Activated CD8-positive, alpha-beta memory T cell treated with anti-CD3 and anti-CD28 coated beads for 4 hours (primary cell): ENCODE results near the gene KLK7.

Source experiments
- DNase-seq, 2 donors: peaks; one replicate each; pipeline ENCODE4 v3.0.0-alpha.2; 2020; ENCODE audit warnings: low read depth in 2 of 2

The KLK7 gene

DNA sequence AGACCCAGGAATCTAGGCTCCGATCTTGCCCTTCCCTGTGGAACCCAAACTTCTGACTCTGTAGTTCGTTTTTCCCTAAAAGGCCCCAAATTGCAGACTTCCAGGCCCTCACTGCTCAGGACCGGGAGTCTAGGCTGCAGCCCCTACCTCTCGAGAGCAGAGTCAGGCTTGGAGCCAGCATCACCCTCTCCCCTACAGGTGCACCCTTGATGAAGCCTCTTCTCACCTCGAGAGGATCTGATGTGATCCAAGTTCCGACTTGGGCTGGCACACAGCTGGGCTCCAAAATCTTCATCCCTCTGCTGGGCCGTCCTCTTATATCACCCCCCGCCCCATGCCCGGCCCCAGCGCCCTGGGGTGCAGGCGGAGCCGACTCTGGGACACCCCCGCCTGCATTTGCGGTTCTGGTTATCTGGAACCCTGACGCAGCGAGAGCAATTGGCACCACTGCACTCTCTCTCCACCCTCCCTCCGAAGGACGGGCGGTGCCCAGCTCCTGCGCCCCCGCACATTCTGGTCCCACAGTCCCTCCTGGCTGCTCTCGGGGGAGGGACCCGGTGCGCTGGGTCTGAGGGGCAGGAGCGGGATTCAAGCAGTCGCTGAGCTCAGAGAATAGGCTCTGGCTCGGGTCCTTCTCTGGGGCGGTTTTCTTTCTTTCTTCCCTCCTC, at the start of gene KLK7:
Gene KLK7, minus strand, starts transcription at position 293 of the 668 bp plus-strand sequence. CDS start 1,518 bp downstream, outside the sequence.
- DNase-seq, result no peak

DNA sequence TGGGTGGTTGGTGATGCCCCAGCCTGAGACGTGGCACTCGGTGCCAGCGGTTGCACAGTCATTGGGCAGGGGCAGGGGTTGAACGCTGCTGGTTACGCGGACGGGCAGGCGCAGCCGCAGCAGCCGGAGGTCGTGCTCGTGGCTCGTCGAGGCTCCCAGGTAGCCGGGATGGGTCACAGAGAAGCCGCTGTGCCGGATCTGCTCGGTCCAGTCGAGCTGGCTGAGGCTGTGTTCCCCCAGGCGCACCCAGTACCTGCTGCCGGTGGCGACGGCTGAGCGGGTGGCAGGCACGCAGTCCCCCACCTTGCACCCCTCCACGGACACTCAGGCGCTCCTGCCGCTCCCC, 48.1 kb upstream of the KLK7 start:
- DNase-seq, result no peak

DNA sequence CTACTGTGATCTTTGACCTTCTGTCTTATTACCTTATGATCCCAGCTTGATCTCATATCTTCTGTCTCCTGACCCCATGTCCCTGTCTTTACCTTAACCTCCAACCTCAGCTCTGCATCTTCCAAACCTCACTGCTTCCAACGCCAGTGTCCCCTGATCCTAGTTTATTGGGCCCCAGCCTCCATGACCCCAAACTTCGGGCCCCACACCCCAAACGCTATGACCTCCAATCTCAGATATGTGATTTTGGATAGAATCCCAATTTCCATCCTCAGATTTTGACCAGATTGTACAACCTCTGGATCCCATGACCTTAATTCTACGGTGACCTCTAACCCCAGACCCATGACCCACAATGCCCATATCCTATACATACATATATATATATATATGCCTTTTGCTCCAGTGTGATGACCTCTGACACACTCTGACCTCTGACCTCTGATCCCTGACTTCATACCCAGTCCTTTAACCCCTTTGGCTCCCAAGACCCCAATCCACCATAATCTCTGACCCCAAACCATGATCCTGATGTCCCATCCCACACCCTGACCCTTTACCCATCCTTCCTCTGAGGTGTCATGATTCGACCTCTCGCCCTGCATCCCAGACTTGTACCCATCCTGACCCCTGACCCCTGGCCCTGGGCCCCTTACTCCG, 47.6 kb upstream of the KLK7 start:
- no peak for DNase-seq

DNA sequence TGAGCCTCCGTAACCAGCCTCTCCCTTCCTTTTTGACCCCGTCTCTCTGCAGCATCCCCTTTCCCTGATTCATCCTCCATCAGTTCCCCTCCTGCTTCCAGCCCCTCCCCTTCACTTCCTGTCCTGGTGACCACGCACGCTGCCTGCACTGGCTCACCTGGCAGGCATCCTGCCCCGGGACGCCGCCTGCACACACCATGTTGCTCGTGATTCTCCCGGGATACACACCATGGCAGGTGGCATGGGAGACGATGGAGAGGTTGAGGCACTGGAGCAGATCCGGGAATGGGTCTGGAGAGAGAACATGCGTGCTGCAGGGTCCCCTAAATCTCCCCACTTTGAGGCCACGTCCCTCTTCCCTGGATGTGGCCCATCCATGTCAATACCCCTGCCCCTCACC, 46.9 kb upstream of the KLK7 start:
- DNase-seq, result no peak

DNA sequence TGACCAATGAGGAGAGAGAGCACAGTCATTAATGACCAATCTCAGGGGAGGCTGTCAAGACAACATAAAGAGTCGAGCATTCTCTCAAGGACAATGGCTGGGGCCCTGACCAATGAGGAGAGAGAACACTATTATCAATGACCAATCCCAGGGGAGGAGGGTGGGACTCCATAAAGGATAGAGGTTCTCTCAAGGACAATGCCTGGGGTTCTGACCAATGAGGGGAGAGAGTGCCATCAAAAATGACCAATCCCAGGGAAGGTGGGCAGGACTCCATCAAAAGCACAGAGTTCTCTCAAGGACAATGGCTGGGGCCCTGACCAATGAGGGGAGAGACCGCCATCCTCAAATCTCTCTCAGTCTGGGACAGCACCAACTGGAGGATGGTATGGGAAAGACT, 46.0 kb upstream of the KLK7 start:
- DNase-seq, result no peak

DNA sequence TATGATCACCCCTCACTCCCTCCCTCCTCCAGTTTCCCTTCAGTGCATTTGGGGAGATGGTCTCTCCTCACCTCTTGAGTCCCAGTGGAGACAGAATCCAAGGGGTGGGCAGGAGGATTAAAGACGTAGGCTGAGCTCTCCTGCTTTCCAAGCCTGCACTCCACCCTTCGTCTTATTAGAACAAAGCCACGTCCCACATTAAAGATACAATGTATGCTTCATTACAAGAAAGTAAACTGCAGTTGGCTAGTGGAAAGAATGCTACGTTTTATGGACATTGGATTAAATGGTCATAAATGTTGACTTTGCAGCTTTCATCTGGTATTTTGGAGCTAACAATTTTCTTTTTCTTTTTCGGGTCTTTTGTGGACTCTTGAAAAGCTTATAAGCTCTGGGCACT, 44.2 kb upstream of the KLK7 start:
- no peak for DNase-seq

DNA sequence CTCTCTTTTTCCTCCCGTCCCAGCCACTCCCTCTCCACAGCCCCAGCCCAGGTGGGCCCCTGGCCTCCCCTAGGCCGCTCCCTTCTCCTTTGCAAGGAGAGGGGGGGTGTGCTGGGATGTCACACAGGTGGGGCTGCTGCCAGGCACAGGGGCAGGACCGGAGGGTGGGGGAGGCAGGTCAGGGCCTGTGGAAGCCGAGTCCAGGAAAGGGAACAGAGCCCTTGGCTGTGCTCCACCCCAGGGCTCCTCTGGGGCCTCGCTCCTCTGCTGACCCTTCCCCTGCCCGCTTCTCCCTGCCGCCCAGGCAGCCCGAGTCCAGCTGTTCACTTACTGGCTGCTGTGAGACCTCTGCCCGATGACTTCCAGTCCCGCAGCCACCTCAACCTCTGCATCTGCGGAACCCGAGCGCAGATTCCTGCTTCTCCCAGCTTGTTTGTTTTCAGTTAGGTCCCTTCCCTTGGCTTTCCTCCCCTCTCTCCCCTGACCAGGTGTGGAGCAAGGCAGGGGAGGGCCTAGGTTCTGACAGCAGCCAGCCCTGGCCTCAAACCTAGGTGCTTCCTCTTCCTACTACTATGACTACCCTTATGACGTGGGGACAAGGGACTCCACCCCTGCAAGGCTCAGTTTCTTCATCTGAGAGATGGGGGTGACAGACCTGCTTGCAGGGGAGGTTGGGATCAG, 43.5 kb upstream of the KLK7 start:
- DNase-seq, result no peak

DNA sequence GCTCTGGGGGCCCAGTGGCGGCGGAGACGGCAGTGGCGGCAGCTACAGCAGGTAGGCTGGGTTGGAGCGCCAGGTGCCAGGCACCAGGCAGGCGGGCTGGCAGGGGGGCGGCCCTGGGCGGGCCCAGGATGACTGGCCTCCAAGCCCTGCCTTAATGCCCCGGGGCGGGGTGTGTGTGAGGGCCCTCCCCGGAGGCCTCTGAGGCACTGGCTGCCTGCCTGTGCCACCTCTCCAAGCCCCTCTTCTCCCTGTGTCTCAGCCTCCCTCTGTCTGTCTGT, 42.8 kb upstream of the KLK7 start, which contains the start of gene KLK11:
Gene KLK11, minus strand, starts transcription at position 63 of the 278 bp plus-strand sequence. CDS start 985 bp downstream, outside the sequence.
- no peak for DNase-seq

DNA sequence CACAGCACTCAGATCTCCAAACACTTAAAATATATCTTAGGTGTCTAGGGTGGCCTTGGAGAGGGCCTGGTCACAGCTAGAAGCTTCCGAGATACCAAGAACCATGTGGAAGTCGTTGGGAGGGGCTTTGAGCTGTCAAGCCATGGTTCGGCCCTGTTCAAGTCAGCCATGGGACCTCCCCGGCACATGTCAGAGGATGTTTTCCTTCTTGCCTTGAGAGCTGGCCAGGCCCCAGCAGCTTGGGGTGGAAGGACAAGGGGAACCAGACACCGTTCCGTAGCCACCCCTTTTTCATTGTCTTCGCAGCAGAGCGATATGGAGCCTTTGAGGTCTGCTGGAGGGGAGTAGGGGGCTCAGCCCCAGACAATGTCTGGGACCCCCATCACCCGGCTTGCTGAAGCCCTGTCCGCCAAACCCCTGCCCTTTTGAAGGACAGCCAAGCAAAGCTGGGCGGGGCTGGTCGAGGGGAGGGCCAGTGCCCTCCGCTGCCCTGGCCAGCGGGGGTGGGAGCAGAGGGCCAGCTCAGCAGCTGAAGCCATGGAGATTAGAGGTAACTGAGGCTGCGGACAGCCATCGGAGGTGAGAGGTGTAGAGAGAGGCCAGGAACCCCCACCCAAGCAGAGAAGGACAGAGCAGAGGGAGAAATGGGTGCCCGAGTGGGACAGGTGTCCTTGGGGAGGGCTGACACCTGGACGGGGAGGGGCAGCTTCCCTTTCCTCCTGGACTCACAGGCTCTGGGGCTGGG, 42.3 kb upstream of the KLK7 start:
- no peak for DNase-seq

DNA sequence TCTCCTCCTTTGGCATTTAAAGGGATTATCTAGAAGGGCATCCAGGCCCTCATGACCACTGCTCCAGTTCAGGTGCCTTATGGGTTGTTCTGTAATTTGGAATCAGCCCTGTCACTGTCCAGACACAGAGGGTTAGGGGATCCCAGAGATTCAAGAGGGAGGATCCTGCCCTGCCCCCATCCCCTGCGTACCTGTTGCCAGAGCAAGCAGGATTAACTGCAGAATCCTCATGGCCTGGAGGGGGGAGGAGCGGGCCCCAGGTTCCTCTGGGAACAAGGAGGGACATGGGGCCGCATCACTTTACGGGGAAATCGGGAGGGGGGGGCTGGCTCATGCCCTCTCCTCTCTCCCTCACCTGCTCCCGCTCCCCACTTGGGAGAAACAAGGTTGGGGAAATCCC, 41.7 kb upstream of the KLK7 start:
- DNase-seq, result no peak

DNA sequence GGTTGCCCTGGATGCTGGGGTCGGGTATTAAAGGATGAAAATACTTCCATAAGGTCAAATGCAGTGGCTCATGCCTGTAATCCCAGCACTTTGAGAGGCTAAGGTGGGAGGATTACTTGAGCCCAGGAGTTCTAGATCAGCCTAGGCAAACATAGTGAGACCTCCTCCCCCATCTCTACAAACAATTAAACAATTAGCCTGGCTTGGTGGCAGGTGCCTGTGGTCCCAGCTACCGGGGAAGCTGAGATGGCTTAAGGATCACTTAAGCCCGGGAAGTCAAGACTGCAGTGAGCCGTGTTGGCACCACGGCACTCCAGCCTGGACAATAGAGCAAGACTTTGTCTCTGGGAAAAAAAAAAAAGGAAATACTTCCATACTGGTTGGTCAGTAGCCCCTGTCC, 41.2 kb upstream of the KLK7 start:
- DNase-seq, result no peak

DNA sequence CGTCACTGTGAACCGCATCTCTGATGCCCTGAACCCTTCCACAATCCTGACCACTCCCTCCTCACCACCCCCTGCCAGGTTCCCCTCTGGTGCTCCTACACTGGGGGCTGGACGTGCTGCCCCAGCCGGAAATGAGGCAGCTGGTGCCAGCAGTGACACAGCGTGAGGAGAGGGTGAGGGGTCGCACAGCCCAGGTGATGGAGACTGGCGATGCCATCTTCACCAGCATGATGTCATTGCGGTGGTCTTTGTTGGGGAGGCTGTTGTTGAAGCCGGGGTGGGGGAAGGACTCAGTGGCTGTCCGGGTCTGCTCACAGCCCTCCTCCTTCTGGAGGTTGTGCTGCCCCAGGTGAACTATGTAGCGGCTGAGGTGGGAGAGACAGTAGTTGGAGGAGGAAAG, 40.2 kb upstream of the KLK7 start:
- DNase-seq, result no peak

DNA sequence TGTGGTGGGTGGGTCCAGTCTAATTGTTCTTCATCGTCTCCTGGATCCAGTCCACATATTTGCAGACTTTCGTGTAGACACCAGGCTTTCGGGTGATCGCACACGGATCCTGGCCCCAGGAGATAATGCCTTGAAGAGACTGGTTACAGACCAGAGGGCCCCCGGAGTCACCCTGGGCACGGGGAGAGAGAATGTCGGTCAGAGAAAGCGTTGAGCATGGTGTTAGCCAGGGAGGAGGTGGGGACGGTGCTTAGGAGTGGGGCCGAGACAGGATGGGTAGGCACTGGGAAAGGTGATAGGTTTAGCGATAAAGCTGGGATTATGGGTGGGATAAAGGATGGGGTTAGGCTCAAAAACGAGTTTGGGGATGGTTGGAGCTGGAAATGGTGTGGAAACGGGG, 38.8 kb upstream of the KLK7 start:
- DNase-seq, result no peak

DNA sequence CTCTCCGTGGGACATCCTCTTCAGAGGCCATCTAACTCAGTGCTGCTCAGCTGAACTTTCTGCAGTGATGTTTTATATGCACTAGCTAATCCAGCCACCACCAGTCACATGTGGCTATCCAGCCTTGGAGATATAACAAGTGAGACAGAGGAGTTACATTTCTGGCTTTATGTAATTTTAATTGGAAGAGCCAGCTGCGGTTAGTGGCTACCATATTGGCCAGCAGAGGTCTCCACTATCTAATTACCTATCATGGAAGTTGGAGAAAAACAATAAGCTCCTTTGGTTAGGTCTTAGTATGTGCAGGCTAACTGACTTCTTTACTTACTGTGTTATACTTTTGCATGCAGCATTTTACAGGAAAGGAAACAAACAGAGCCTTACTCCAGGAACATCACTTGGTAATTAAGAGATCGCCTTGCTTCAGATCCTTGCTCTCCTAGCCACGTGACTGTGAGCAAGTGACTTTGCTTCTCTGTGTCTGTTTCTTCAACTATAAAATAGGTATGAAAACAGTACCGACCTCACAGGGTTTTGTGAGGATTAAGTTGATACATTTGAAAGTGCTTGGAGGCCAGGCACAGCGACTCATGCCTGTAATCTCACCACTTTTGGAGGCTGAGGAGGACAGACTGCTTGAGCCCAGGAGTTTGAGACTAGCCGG, 37.4 kb upstream of the KLK7 start:
- DNase-seq, result no peak

DNA sequence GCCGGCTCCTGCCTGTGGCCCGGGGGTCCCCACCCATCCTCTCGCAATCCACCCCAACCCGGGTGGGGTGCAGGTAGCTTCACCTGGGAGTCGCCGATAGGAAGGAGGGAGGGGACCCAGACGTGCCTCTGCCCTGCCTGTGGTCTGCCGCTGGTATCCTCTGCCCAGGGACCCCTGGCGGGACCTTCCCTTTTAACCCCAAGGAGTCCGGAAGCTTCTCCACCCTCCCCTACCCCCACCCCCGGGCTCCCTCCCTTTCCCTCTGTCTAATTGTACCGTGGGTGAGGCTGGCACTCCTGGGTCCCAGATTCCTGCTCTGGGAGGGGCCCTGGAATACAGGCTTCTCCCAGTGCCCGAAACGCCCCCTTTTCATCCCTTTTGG, 35.8 kb upstream of the KLK7 start, which contains the start of gene KLK10:
Gene KLK10, minus strand, starts transcription at position 166 of the 382 bp plus-strand sequence. CDS start 579 bp downstream, outside the sequence.
- no peak for DNase-seq

DNA sequence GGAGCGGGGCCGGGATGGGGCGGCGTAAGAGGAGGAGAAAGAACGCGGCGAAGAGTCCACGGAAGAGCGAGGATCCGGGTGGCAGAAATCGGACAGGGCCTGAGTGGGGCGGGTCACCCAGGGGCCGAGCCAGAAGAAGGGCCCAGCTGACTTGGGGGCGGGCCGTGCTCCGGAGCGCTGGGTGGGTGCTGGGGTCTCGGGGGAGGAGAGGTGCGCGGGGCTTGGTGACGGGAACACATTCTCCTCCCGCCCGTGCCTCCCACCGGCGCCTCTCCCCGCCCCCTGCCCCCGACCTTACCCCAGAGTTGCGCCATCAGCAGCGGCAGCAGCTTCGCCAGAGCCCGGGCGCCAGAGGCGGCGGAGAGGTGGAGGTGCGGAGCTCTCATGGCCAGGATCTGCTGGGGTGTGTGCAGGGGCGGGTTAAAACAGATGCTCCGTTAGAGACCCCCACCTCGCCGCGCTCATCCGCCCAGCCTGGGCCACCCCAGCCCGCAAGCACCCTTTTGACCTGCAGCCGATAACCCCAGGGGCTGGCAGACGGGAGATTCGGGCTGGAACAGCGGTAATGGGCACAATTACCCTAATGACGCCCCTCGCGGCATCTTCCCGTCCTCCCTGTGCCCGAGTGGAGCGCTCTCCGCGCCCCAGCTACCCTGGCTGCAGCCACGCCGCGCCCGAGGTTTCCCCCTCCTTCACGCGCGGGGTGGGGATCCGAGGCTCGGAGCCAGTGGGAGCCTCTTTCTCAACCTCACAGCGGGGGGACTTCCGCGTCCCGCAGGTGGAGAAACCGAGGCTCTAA, 35.2 kb upstream of the KLK7 start:
- DNase-seq, result no peak

DNA sequence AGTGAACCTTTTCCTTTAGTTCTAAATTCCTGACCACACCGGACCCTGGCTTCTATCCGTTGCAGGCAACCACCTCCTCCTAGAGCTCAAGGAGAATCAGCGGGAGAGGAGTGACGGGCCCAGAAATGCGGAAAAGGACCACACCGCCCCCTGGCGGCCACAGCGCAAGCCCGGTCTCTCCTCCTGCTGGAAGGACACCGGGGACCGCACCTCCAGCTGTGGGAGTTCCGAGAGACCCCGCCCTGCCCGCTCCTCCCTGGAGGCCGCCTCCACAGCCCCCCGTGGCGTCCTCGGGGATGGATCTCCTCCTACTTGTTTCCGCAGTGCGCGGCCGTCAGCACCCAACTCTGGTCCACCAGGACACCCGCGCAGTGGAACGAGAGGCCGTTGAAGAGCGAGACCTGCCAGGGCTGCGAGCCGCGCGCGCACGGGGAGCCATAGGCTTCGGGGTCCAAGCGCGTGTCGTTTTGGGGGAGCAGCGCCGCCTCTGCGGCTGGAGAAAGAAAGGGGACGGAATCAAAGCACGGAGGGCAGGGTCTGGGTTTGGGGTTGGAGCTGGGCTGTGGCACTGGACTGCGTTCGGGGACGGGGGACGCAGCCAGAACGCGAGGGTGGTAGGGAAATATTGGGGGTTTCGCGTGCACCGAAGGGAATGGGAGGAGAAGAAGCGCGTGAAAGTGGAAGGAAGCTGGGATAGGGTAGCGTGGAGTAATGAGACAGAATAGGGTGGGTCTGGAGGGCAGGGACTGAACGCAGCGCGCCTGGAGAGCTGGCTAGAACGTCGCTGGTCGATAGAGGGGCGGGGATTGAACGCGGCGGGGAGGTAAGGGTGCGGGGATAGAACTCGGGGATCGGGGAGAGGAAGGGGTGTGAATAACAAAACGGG, 33.3 kb upstream of the KLK7 start:
- DNase-seq, result peak in 1 of 2 donors; percentile 16

DNA sequence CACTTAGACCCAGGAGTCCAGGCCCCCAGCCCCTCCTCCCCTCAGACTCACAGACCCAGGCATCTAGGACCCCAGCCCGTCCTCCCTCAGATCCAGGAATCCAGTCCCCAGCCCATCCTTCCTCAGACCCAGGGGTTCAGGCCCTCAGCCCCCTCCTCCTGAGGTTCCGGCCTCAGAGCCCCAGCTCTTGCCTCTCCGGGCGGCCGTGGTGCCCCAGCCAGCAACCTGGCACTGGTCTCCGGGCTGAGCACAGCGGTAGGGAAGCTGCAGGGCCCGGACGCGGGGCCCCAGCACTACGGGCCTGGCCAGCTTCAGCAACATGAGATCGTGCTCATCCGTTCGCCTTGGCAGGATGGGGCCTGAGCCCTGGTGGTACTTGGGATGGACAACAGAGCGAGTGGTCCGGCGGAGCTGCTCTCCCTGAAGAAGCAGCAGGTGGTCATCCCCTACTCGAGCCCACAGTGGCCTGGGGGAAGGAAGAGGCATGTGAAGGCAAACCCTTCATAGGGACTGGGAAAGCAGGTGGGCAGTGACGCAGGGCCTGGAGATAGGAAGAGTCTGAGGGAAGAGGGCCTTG, 32.1 kb upstream of the KLK7 start:
- DNase-seq, result no peak

DNA sequence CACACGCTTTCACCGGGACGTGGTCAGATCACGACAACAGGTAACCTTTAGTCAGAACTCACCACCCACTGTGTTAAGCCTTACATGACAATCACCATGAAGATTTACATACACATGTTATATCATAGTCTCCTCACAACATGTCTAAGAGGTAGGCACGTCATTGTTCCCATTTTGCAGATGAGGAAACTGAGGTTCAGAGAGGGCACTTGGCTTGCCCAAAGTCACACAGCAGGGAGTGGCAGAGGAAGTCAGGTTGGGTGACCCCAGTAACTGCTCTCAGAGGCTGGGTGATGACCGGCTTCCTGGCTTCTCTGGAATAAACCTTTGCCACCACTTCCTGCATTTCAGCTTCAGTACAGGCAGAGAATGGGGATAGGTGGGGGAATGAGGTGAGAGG, 30.5 kb upstream of the KLK7 start:
- no peak for DNase-seq

DNA sequence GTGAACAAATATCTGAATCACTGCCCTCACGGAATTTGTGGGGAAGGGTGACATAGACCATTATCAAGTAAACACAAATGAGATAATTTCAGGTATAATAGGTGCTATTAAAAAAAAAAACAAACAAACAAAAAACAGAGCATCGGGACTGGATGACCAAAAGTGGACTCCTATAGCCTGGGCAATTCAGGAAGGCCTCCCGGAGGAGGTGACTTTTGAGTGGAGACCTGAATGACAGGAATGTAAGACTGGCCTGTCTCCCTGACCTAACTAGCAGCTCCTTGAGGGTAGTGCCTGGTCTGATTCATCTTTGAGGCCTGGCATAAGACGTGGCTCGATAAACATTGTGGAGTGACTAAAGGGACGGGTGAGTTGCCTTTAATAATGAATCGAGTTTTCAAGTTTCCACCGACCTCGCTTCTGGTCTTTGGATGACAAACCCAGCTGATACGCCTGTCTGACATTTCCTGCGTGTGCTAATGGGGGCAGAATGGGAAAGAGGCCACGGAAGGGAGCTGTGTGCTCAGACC, 29.0 kb upstream of the KLK7 start:
- no peak for DNase-seq
